GM12878 (cell line): ENCODE results near the gene MVB12B.
"Not testable (repeated sequence)": the region's sequence is repeated elsewhere in the genome, so short reads cannot be mapped to it uniquely, and the experiment has no call there.

Source experiments
- GABPA ChIP-seq: IDR thresholded peaks from 2 replicates; pipeline ENCODE4 v1.6.1; 2014; ENCODE audit warnings: antibody characterized with exemption, low read depth, mild to moderate bottlenecking, inconsistent platforms
- SMC3 ChIP-seq: IDR thresholded peaks from 2 replicates; pipeline ENCODE4 v1.6.1; 2011; ENCODE audit warnings: low read length, improper control_type of control experiment, borderline replicate concordance
- ZNF207 ChIP-seq: fragments of 450-650 bp; IDR thresholded peaks from 2 replicates; pipeline ENCODE4 v1.6.1; 2014; ENCODE audit warnings: antibody characterized with exemption, mild to moderate bottlenecking, borderline replicate concordance

GRCh38 chr9:126555421-126555820, 228.8 kb downstream of the MVB12B start:
- not testable (repeated sequence) for TF ChIP-seq GABPA, SMC3, ZNF207
